GM12878 (cell line): ENCODE measurements around the gene FOSB. TPM values are rescaled to one million over a fixed set of nuclear protein-coding genes. Genes with fewer than 3 reads are reported as not detected.

Experiments
- ATAC-seq: fragments of 200-7000 bp; cut with Tn5 transposase; 3 replicates; pipeline ENCODE4 v1.9.1; 2020; ENCODE audit warnings: mild to moderate bottlenecking, moderate library complexity
- BruUV-seq: library from RNA; stranded (reverse); fragments of 400-500 nt; replicated peaks from 2 replicates; lab custom pipeline; 2021; lab: Mats Ljungman, UMichigan
- CTCF ChIA-PET: fragments of 300-600 bp; sonication (Branson Sonifier 250); formaldehyde crosslinking; extraction: SDS; loops from one replicate; lab custom pipeline; 2021; ENCODE audit warnings: inconsistent platforms; lab: Yijun Ruan, JAX
- POLR2A ChIA-PET: fragments of 350-600 bp; formaldehyde crosslinking; extraction: SDS; loops from one replicate; lab custom pipeline; 2021; ENCODE audit warnings: inconsistent platforms; lab: Charles Lee
- RAD21 ChIA-PET: fragments of 300-600 bp; sonication (Branson Sonifier 250); formaldehyde crosslinking; loops from one replicate; lab custom pipeline; 2023; ENCODE audit warnings: antibody characterized with exemption; ENCODE audit not compliant: unreplicated experiment; lab: Charles Lee
- SMC1A ChIA-PET: fragments of 300-600 bp; sonication (Branson Sonifier 250); formaldehyde crosslinking; loops from one replicate; lab custom pipeline; 2023; ENCODE audit not compliant: unreplicated experiment, uncharacterized antibody; lab: Charles Lee
- DNase-seq: peaks from one replicate; pipeline ENCODE4 v3.0.0-alpha.2; 2011; ENCODE audit warnings: low read depth, low spot score
- FAIRE-seq: peaks from 3 replicates; lab custom pipeline; 2011; peaks lifted over from hg19 to GRCh38; lab: Jason Lieb, UNC
- H2AFZ ChIP-seq: 2 replicates; pipeline ENCODE4 v1.6.0; 2011; ENCODE audit warnings: low read depth, low read length, control low read depth; ENCODE audit not compliant: control insufficient read depth
- H3K27ac ChIP-seq: 2 replicates; pipeline ENCODE4 v1.5.1; 2011; ENCODE audit warnings: control low read depth; ENCODE audit not compliant: control insufficient read depth, insufficient read depth
- H3K27me3 ChIP-seq, 2 experiments: replicated peaks in 1 of 2; 2 replicates each; pipeline versions ENCODE4 v1.6.0 to v1.6.1; 2011; ENCODE audit warnings: low read length in 1 of 2; ENCODE audit not compliant: control insufficient read depth in 2 of 2, insufficient read depth in 2 of 2
- H3K36me3 ChIP-seq, 2 experiments: 2 replicates each; pipeline ENCODE4 v1.5.1; 2011; ENCODE audit warnings: low read length in 1 of 2; ENCODE audit not compliant: control insufficient read depth in 2 of 2, insufficient read depth in 2 of 2
- H3K4me1 ChIP-seq: 2 replicates; pipeline ENCODE4 v1.6.1; 2011; ENCODE audit warnings: mild to moderate bottlenecking, low read length, moderate library complexity, mixed read lengths; ENCODE audit not compliant: control insufficient read depth, insufficient read depth
- H3K4me2 ChIP-seq: 2 replicates; pipeline ENCODE4 v1.6.0; 2011; ENCODE audit warnings: control low read depth; ENCODE audit not compliant: control insufficient read depth, insufficient read depth
- H3K4me3 ChIP-seq: fragments of 200-600 bp; sonication (generic); 2 replicates; pipeline ENCODE4 v1.5.1; 2016
- H3K79me2 ChIP-seq: 2 replicates; pipeline ENCODE4 v1.6.0; 2011; ENCODE audit warnings: low read length; ENCODE audit not compliant: control insufficient read depth, insufficient read depth
- H3K9ac ChIP-seq: 2 replicates; pipeline ENCODE4 v1.8.0; 2011; ENCODE audit warnings: low read length, control low read depth, mixed read lengths; ENCODE audit not compliant: control insufficient read depth, insufficient read depth
- H3K9me3 ChIP-seq: replicated peaks from 3 replicates; pipeline ENCODE4 v1.5.1; 2011; ENCODE audit warnings: mild to moderate bottlenecking, low read length; ENCODE audit not compliant: control insufficient read depth, insufficient read depth
- H4K20me1 ChIP-seq: 2 replicates; pipeline ENCODE4 v1.6.0; 2011; ENCODE audit not compliant: control insufficient read depth, insufficient read depth
- BCL11A ChIP-seq: IDR thresholded peaks from 2 replicates; pipeline ENCODE4 v1.6.1; 2011; ENCODE audit warnings: low read depth, low read length
- BMI1 ChIP-seq: fragments of 450-650 bp; IDR thresholded peaks from 2 replicates; pipeline ENCODE4 v1.6.1; 2016; ENCODE audit warnings: mild to moderate bottlenecking, moderate library complexity, borderline replicate concordance
- CTCF ChIP-seq, 3 experiments: IDR thresholded peaks in 2 of 3; conservative IDR thresholded peaks in 1 of 3; 2 replicates each; pipeline ENCODE4 v1.5.1; 2011; ENCODE audit warnings: low read depth in 3 of 3, low read length in 3 of 3, mild to moderate bottlenecking in 3 of 3, control low read depth in 2 of 3, moderate library complexity in 2 of 3, inconsistent platforms in 1 of 3, mixed read lengths in 1 of 3; ENCODE audit not compliant: control insufficient read depth in 2 of 3, insufficient read depth in 1 of 3; ENCODE audit errors: extremely low read depth in 1 of 3
- EGR1 ChIP-seq, 2 experiments: IDR thresholded peaks; 1 replicate in 1 of 2; 2 replicates in 1 of 2; pipeline ENCODE4 v1.6.1; 2011 to 2012; ENCODE audit warnings: low read depth in 2 of 2, low read length in 2 of 2, borderline replicate concordance in 1 of 2, mild to moderate bottlenecking in 1 of 2, moderate library complexity in 1 of 2
- EZH2 ChIP-seq: IDR thresholded peaks from 2 replicates; pipeline ENCODE4 v1.6.1; 2012; ENCODE audit warnings: low read depth, mild to moderate bottlenecking, control low read depth, inconsistent platforms, low read length, borderline replicate concordance; ENCODE audit not compliant: control insufficient read depth
- MTA2 ChIP-seq: fragments of 450-650 bp; IDR thresholded peaks from 2 replicates; pipeline ENCODE4 v1.6.1; 2016; ENCODE audit warnings: low read depth, mild to moderate bottlenecking, moderate library complexity
- POLR2AphosphoS2 ChIP-seq: IDR thresholded peaks from 2 replicates; pipeline ENCODE4 v1.6.1; 2011; ENCODE audit warnings: low read depth, mild to moderate bottlenecking, low read length, improper control_type of control experiment, moderate library complexity
- SIX5 ChIP-seq: IDR thresholded peaks from 2 replicates; pipeline ENCODE4 v1.6.1; 2011; ENCODE audit warnings: mild to moderate bottlenecking, low read depth, low read length, moderate library complexity; ENCODE audit not compliant: severe bottlenecking
- SMARCA5 ChIP-seq: fragments of 450-650 bp; IDR thresholded peaks from 2 replicates; pipeline ENCODE4 v1.6.1; 2017; ENCODE audit warnings: mild to moderate bottlenecking
- STAT3 ChIP-seq: IDR thresholded peaks from 2 replicates; pipeline ENCODE4 v1.6.1; 2011; ENCODE audit warnings: low read depth, low read length, improper control_type of control experiment
- TCF12 ChIP-seq: IDR thresholded peaks from 2 replicates; pipeline ENCODE4 v1.6.1; 2011; ENCODE audit warnings: low read depth, mild to moderate bottlenecking, low read length
- WGBS: methylation state at CpG from one replicate; pipeline ENCODE4 v1.1.6; 2016; ENCODE audit warnings: low lambda C conversion rate; ENCODE audit not compliant: insufficient replicate concordance, insufficient coverage; ENCODE audit errors: missing lambda C conversion rate; 5-methylcytosine and 5-hydroxymethylcytosine counted together
- in situ Hi-C: fragments of 300-500 bp; cut with MboI; formaldehyde crosslinking; loops from 9 replicates; pipeline ENCODE4 v1.14.3; 2018; ENCODE audit warnings: mixed read lengths
- intact Hi-C: fragments of 100-400 bp; cut with micrococcal nuclease; formaldehyde crosslinking; loops from one replicate; pipeline ENCODE4 v1.14.2; 2022; ENCODE audit not compliant: unreplicated experiment
- polyA plus RNA-seq, 11 experiments: library from polyadenylated mRNA; depleted of rRNA in 4 of 11; unstranded in 6 of 11; stranded (reverse) in 5 of 11; fragments of >200 nt; fragmentation: Nextera tagmentation in 4 of 11; fragmentation: Illumina TruSeq in 1 of 11; extraction: Ambion mirVana in 4 of 11; extraction: Trizol in 1 of 11; gene quantifications; 1 replicate in 1 of 11; 2 replicates in 10 of 11; pipeline versions ENCODE4 v1.2.1 to v1.2.3, GENCODE V29; 2011 to 2016; ENCODE audit warnings: inconsistent platforms in 2 of 11, missing spikeins in 2 of 11, low read depth in 1 of 11
- total RNA-seq, 4 experiments: library from RNA; depleted of rRNA in 3 of 4; stranded (reverse); fragments of >200 nt in 3 of 4; fragmentation: Illumina TruSeq in 1 of 4; extraction: Trizol in 1 of 4; gene quantifications; 2 replicates each; pipeline versions ENCODE4 v1.2.1 to v1.2.3, GENCODE V29; 2013 to 2021
- TF ChIP-seq, protein P1 (sequence below): IDR thresholded peaks from 2 replicates; pipeline ENCODE4 v1.6.1; 2012; ENCODE audit warnings: low read length, inconsistent platforms

FOSB gene
- total and polyA plus RNA-seq, 10 of the 15 experiments (the other 5 are each of a cell fraction or from before 2014, with no cell fraction given): 0.06 to 0.56 (median 0.26) TPM

DNA sequence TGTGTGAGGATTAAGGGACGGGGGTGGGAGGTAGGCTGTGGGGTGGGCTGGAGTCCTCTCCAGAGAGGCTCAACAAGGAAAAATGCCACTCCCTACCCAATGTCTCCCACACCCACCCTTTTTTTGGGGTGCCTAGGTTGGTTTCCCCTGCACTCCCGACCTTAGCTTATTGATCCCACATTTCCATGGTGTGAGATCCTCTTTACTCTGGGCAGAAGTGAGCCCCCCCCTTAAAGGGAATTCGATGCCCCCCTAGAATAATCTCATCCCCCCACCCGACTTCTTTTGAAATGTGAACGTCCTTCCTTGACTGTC is 5.5 kb downstream of the FOSB start (continued):
- no peak for TF ChIP-seq EGR1 (IDR thresholded peaks at IDR 0.05; ENCODE audit: borderline replicate concordance in 1 of 2, low read depth in 2 of 2, low read length in 2 of 2)
- TF ChIP-seq STAT3: no peak
- no peak for TF ChIP-seq CTCF (IDR thresholded peaks at IDR 0.05 in 2 of 3, conservative IDR thresholded peaks at IDR 0.05 in 1 of 3; ENCODE audit: control insufficient read depth in 2 of 3, extremely low read depth in 1 of 3, insufficient read depth in 1 of 3, low read depth in 3 of 3, low read length in 3 of 3)
- no peak for TF ChIP-seq TCF12
- no peak for TF ChIP-seq SIX5

- intact Hi-C loops: loop anchor here (10.0 kb wide), 1 partner anchor 399 kb away; the partner anchor contains the start of genes GEMIN7 and ZNF296
- peaks cover 14% of the 10 kb centered on the region for H3K4me1 ChIP-seq
- no peak overlapping the region for H2AFZ ChIP-seq
- ChIA-PET RAD21 (no interaction called here), SMC1A (interaction anchor here (0.7 kb wide), 1 partner anchor 28 kb away, joined by 3 read pairs; no protein-coding TSS in a partner anchor), POLR2A (interaction anchor here (0.7 kb wide), 1 partner anchor 721 kb away, joined by 4 read pairs; no protein-coding TSS in a partner anchor), CTCF (interaction anchor here (8.6 to 9.0 kb wide), 2 partner anchors 27 to 34 kb away, joined by 176 to 385 read pairs; no protein-coding TSS in a partner anchor)
- H3K27ac ChIP-seq: no peak overlapping the region
- H3K9me3 ChIP-seq: no peaks in the 10 kb centered on the region
- no peak for ATAC-seq
- in situ Hi-C loops: loop anchor here (25.0 kb wide), 1 partner anchor 1712 kb away; the partner anchor contains the start of gene SMG9
- peaks cover 0 to 2% of the 10 kb centered on the region in 2 experiments; a peak in 2 of 4 replicates for H3K27me3 ChIP-seq
- no peaks in the 10 kb centered on the region for H4K20me1 ChIP-seq
- no peak overlapping the region for H3K9ac ChIP-seq
- no TSS peak for BruUV-seq
- no peaks in the 10 kb centered on the region for H3K79me2 ChIP-seq
- no peaks in the 10 kb centered on the region for H3K36me3 ChIP-seq
- no peak for DNase-seq
- WGBS: 61% methylated on average over 27 of the region's 27 CpGs
- no peak for TF ChIP-seq EZH2
- TF ChIP-seq MTA2: no peak
- no peak for TF ChIP-seq SMARCA5
- TF ChIP-seq BCL11A: no peak
- TF ChIP-seq POLR2AphosphoS2: no peak
- no peak for TF ChIP-seq BMI1
- TF ChIP-seq, protein P1, sequence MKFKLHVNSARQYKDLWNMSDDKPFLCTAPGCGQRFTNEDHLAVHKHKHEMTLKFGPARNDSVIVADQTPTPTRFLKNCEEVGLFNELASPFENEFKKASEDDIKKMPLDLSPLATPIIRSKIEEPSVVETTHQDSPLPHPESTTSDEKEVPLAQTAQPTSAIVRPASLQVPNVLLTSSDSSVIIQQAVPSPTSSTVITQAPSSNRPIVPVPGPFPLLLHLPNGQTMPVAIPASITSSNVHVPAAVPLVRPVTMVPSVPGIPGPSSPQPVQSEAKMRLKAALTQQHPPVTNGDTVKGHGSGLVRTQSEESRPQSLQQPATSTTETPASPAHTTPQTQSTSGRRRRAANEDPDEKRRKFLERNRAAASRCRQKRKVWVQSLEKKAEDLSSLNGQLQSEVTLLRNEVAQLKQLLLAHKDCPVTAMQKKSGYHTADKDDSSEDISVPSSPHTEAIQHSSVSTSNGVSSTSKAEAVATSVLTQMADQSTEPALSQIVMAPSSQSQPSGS: no peak
- FAIRE-seq: no peak
- H3K4me3 ChIP-seq: no peak overlapping the region
- no peak overlapping the region for H3K4me2 ChIP-seq
Observed at GRCh38 chr19:45473682-45474605, 6.1 kb downstream of the FOSB start.
